H1 (cell line): ENCODE results near the gene ATP6V1G1. TPM values are rescaled to one million over a fixed set of nuclear protein-coding genes. Genes with fewer than 3 reads are reported as not detected.
A peak's percentile ranks its signal among the peaks of the same experiment; 100 is the strongest.

Source experiments
- ATF3 ChIP-seq: IDR thresholded peaks from 2 replicates; pipeline ENCODE4 v1.6.1; 2011; ENCODE audit warnings: low read depth, mild to moderate bottlenecking, low read length; ENCODE audit not compliant: insufficient read depth
- BCL11A ChIP-seq, 2 experiments: IDR thresholded peaks; one replicate each; pipeline ENCODE4 v1.6.1; 2011; ENCODE audit warnings: low read depth in 2 of 2, low read length in 2 of 2, mild to moderate bottlenecking in 2 of 2
- CBX8 ChIP-seq: fragments of 300-800, 300-1000 bp; sonication (generic); IDR thresholded peaks from 2 replicates; pipeline ENCODE4 v1.7.1; 2016; ENCODE audit warnings: low read depth, low read length, borderline replicate concordance
- CHD2 ChIP-seq: IDR thresholded peaks from 2 replicates; pipeline ENCODE4 v1.6.1; 2012; ENCODE audit warnings: low read length, improper control_type of control experiment
- CTCF ChIP-seq, 3 experiments: IDR thresholded peaks; 1 replicate in 2 of 3; 2 replicates in 1 of 3; pipeline versions ENCODE4 v1.5.1 to v1.6.1; 2011; ENCODE audit warnings: low read length in 3 of 3, mild to moderate bottlenecking in 3 of 3, inconsistent platforms in 2 of 3, low read depth in 1 of 3, moderate library complexity in 1 of 3; ENCODE audit not compliant: insufficient read depth in 1 of 3; ENCODE audit errors: control extremely low read depth in 1 of 3
- HDAC2 ChIP-seq, 2 experiments: fragments of 300-600 bp in 1 of 2; sonication (generic) in 1 of 2; IDR thresholded peaks; 2 replicates each; pipeline ENCODE4 v1.6.1; 2011 to 2012; ENCODE audit warnings: low read depth in 2 of 2, low read length in 2 of 2, mild to moderate bottlenecking in 2 of 2, moderate library complexity in 2 of 2, borderline replicate concordance in 1 of 2, inconsistent platforms in 1 of 2
- HDAC6 ChIP-seq: IDR thresholded peaks from one replicate; pipeline ENCODE4 v1.7.1; 2012; ENCODE audit warnings: low read depth, mild to moderate bottlenecking, inconsistent platforms, low read length, moderate library complexity
- KDM5A ChIP-seq: fragments of 200-600 bp; IDR thresholded peaks from 2 replicates; pipeline ENCODE4 v1.7.1; 2012; ENCODE audit warnings: mild to moderate bottlenecking, low read length, inconsistent platforms, mixed read lengths
- MAFK ChIP-seq: IDR thresholded peaks from 2 replicates; pipeline ENCODE4 v1.6.1; 2012; ENCODE audit warnings: low read depth, mild to moderate bottlenecking, improper control_type of control experiment, low read length
- NRF1 ChIP-seq: IDR thresholded peaks from 2 replicates; pipeline ENCODE4 v1.6.1; 2011; ENCODE audit warnings: mild to moderate bottlenecking, low read depth, low read length, improper control_type of control experiment
- POU5F1 ChIP-seq: IDR thresholded peaks from 2 replicates; pipeline ENCODE4 v1.6.1; 2011; ENCODE audit warnings: low read depth, mild to moderate bottlenecking, low read length, moderate library complexity
- RAD21 ChIP-seq, 2 experiments: IDR thresholded peaks in 1 of 2; conservative IDR thresholded peaks in 1 of 2; 2 replicates each; pipeline ENCODE4 v1.6.1; 2011; ENCODE audit warnings: low read depth in 2 of 2, low read length in 2 of 2, improper control_type of control experiment in 1 of 2, inconsistent platforms in 1 of 2, mild to moderate bottlenecking in 1 of 2, moderate library complexity in 1 of 2
- RNF2 ChIP-seq: fragments of 200-900, 300-1000 bp; sonication (generic); IDR thresholded peaks from 2 replicates; pipeline ENCODE4 v1.7.1; 2016; ENCODE audit warnings: borderline replicate concordance, low read depth, mild to moderate bottlenecking, antibody characterized with exemption, low read length; ENCODE audit not compliant: poor library complexity, severe bottlenecking; ENCODE audit errors: missing control alignments
- SIN3A ChIP-seq, 2 experiments: IDR thresholded peaks in 1 of 2; conservative IDR thresholded peaks in 1 of 2; 2 replicates each; pipeline ENCODE4 v1.6.1; 2011 to 2012; ENCODE audit warnings: low read length in 2 of 2, improper control_type of control experiment in 1 of 2, low read depth in 1 of 2, mild to moderate bottlenecking in 1 of 2
- SP2 ChIP-seq: IDR thresholded peaks from 2 replicates; pipeline ENCODE4 v1.6.1; 2012; ENCODE audit warnings: mild to moderate bottlenecking, low read length, inconsistent platforms
- SP4 ChIP-seq: IDR thresholded peaks from 2 replicates; pipeline ENCODE4 v1.6.1; 2012; ENCODE audit warnings: low read length, inconsistent platforms
- SRF ChIP-seq: IDR thresholded peaks from 2 replicates; pipeline ENCODE4 v1.6.1; 2011; ENCODE audit warnings: mild to moderate bottlenecking, low read depth, low read length, moderate library complexity
- TAF1 ChIP-seq: IDR thresholded peaks from 2 replicates; pipeline ENCODE4 v1.6.1; 2011; ENCODE audit warnings: mild to moderate bottlenecking, low read depth, low read length
- TBP ChIP-seq: IDR thresholded peaks from 2 replicates; pipeline ENCODE4 v1.6.1; 2011; ENCODE audit warnings: low read depth, low read length, improper control_type of control experiment
- TEAD4 ChIP-seq: IDR thresholded peaks from 2 replicates; pipeline ENCODE4 v1.6.1; 2012; ENCODE audit warnings: low read depth, low read length, inconsistent platforms, mixed read lengths
- polyA plus RNA-seq, 7 experiments: library from polyadenylated mRNA; depleted of rRNA in 3 of 7; stranded (reverse) in 5 of 7; unstranded in 2 of 7; fragments of >200 nt in 5 of 7; fragments of 200-250 nt in 2 of 7; gene quantifications; 1 replicate in 5 of 7; 2 replicates in 1 of 7; 4 replicates in 1 of 7; pipeline versions ENCODE4 v1.2.1 to v1.2.3, GENCODE V29; 2011 to 2013; ENCODE audit warnings: missing spikeins in 2 of 7, mixed read lengths in 2 of 7
- total RNA-seq: library from RNA; stranded (reverse); fragmentation: NEBNext Ultra II Directional; extraction: Animal tissue kit (Norgen Biotek cat#: 25700); gene quantifications from 2 replicates; pipeline ENCODE4 v1.2.1, GENCODE V29; 2021

The ATP6V1G1 gene
- total and polyA plus RNA-seq, 2 of the 8 experiments (the other 6 are each of a cell fraction or from before 2014, with no cell fraction given), result 112 to 124 TPM

- TF ChIP-seq CTCF (IDR thresholded peaks at IDR 0.05; ENCODE audit: control extremely low read depth in 1 of 3, insufficient read depth in 1 of 3, low read depth in 1 of 3, low read length in 3 of 3) (no peak), HDAC2 (IDR thresholded peaks at IDR 0.05; ENCODE audit: borderline replicate concordance in 1 of 2, low read depth in 2 of 2, low read length in 2 of 2) (peak in 1 of 2 experiments; percentile 88; a peak in 1 of 4 replicates), CBX8 (no peak), SRF (no peak), RNF2 (no peak), TBP (peak; percentile 92), TAF1 (peak; percentile 95), KDM5A (peak; percentile 77; the same call in 1 of the 2 replicates), RAD21 (IDR thresholded peaks at IDR 0.05 in 1 of 2, conservative IDR thresholded peaks at IDR 0.05 in 1 of 2; ENCODE audit: low read depth in 2 of 2, low read length in 2 of 2) (peak in 1 of 2 experiments; percentile 10; a peak in 1 of 4 replicates), MAFK (peak; percentile 26; the same call in 1 of the 2 replicates), NRF1 (peak; percentile 93), ATF3 (peak; percentile 99), BCL11A (IDR thresholded peaks at IDR 0.05; ENCODE audit: low read depth in 2 of 2, low read length in 2 of 2) (no peak), POU5F1 (no peak), TEAD4 (no peak), SP2 (no peak), SIN3A (conservative IDR thresholded peaks at IDR 0.05 in 1 of 2, IDR thresholded peaks at IDR 0.05 in 1 of 2; ENCODE audit: low read depth in 1 of 2, low read length in 2 of 2) (peak; percentile 86 to 92; a peak in 3 of 4 replicates), HDAC6 (no peak), CHD2 (no peak), SP4 (peak; percentile 98)
Measured at GRCh38 chr9:114587345-114588202, at the start of gene ATP6V1G1 (continued).
